Activated gamma-delta T cell treated with Interleukin-2 at 50 U/mL for 16 hours (primary cell): ENCODE data around the gene MCM3AP.
A peak's percentile ranks its signal among the peaks of the same experiment; 100 is the strongest.
"Not testable (repeated sequence)": the region's sequence is repeated elsewhere in the genome, so short reads cannot be mapped to it uniquely, and the experiment has no call there.

Experiments used
- DNase-seq: peaks from one replicate; pipeline ENCODE4 v3.0.0-alpha.2; 2020

Gene MCM3AP

GRCh38 chr21:46237474-46237873 is 47.9 kb downstream of the MCM3AP start:
- DNase-seq = no peak

DNA sequence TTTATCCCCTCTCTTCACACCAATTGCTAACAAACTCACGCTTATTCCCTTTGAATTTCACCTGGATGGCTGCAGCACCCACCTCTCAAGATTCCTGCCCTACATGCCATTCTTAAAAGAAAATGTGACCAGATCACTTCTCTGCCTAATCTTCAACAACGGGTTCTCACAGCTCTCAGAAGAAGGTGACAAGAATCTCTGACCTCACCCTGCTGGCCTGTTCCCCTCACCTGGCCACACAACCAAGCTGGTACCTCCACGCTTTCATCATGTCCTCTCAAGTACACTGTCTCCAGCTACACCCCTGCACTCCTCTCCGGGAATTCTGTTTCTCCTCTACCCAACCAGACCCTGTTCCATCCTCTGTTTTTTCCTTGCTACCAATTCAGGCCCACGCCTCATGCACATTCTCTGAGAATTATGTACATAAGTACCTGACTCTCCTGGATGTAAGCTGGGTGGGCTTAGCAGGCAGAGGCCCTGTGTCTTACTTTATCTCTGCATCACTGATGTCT is 50.9 kb downstream of the MCM3AP start:
- no peak for DNase-seq

- no peak for DNase-seq
Measured at GRCh38 chr21:46229923-46230260, 55.5 kb downstream of the MCM3AP start.

- no peak for DNase-seq
Measured at GRCh38 chr21:46229133-46229922, 56.1 kb downstream of the MCM3AP start.

- DNase-seq = peak; percentile 99
Measured at GRCh38 chr21:46228345-46229051, 56.9 kb downstream of the MCM3AP start, which contains the start of gene LSS. Gene LSS (minus strand): TSS chr21:46228774. CDS start chr21:46228745, 29 bp downstream.

DNA sequence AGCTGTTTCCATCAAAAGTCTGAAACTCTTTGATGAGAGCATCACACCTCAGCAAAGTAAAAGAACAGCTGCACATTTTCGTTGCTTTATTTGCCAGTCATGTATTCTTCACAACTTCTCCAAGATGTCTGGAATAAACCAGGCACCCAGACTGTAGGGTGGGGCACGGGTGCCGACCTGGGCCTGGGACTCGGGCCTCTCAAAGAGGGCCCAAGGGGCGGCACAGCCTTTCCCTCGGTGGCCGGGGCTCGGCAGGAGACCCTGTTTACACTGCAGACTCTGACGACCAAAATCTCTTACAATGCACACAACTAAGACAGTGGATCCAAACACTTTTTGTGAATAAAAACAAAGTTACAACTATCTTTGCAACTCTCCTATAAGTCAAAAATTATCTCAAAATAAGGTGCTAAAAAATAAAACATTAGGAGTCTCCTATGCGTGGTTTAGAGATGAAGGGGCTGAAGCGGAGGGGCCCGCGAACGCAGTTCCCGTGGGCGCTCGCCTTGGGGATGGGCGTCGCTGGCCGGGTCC is 57.5 kb downstream of the MCM3AP start:
- DNase-seq = no peak

DNA sequence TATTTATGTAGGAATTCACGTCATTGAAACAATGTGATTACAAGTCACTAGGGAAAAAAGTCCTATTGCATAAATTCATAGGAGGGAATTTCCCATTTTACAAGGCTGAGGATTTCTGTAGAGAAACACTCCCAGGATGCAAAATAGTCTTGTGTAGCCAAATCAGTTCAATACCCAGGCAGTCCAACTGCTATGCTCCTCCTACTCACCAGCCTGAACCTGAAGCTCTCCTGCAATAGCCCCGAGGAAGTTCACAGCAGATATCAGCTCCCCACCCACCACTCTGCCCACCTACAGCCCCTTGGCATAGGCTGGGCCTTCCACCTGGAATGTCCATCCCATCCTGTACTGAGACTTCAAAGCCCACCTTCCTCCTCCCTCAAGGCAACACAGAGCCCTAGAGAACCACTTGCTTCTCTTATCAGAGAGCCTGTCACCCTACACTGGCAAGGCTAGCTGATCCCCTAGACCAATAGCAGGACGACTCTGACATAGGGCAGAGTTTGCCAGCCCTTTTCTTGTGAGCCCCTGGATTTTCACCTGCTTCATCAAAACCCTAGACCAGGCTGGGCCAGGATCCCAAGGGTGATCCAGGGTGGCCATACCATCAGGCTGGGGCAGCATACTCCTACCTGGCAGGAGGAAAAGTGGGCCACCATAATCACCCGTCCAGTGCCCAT is 58.4 kb downstream of the MCM3AP start:
- DNase-seq = no peak

GRCh38 chr21:46226146-46226545 is 59.3 kb downstream of the MCM3AP start:
- DNase-seq = no peak

- not testable (repeated sequence) for DNase-seq
Measured at GRCh38 chr21:46223661-46224060, 61.8 kb downstream of the MCM3AP start.

- no peak for DNase-seq
Measured at GRCh38 chr21:46223217-46223616, 62.2 kb downstream of the MCM3AP start.

DNA sequence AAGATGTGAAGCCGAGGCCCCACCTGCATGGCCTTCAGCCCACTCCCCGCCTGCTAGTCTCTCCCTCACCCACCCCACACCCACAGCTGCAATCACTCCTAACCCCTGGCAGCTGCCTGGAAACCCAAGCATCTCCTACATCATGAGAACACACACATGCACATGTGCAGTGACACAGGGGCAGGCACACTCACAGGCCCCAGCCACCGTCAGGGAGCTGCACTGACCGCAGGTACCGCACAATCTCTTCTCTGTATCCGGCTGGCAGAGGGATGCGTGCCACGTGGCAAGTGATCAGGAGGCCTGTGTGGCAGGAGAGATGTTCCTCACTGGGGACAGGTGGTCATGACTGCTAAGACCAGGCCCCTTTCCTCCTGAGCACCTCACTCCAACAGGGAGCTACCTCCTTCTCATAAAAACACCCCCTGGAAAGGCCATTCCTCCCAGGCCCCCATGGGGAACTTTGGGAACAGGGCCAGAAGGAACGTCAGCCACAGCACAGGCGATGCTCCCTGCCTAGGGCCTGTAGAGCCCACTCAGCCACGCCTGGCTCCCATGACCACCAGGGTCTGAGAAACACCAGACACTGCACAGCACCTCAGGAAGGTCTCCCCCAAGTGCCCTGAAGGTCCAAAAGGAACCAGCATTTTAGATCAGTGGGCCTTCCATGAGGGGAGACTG is 62.8 kb downstream of the MCM3AP start:
- no peak for DNase-seq

- DNase-seq = no peak
Measured at GRCh38 chr21:46221664-46222435, 63.6 kb downstream of the MCM3AP start.

DNA sequence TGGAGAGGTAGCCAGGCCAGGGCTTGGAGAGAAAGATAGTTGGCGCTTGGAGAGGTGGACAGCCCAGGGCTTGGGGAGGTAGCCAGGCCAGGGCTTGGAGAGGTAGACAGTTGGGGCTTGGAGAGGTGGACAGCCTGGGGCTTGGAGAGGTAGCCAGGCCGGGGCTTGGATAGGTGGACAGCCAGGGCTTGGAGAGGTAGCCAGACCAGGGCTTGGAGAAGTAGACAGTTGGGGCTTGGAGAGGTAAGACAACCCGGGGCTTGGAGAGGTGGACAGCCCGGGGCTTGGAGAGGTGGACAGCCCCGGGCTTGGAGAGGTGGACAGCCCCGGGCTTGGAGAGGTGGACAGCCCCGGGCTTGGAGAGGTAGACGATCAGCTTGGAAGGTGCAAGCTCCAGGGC is 64.6 kb downstream of the MCM3AP start:
- DNase-seq = no peak

DNA sequence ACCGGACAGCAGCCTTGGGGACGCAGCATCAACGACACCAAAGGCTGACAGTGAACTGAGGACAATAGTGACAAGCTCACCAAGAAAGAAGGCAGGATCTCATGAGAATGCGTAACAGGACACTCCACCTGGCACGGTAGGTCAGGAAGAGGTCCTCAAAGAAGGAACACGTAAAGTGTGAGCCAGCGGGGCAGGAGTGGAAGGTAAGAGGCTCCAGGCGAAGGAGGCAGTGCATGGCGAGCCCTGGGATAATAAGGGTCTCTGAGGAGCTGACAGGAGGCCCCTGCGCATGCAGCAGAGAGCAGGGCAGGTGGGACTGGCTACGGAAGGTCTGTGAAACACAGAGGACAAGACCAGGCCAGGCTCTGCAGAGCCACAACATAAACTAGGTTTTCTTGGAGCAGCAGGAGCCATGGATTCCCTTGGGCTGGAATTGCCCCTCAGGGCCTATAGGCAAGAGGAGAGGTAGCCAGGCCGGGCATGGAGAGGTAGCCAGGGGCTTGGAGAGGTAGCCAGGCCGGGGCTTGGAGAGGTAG is 65.1 kb downstream of the MCM3AP start:
- DNase-seq = no peak

DNA sequence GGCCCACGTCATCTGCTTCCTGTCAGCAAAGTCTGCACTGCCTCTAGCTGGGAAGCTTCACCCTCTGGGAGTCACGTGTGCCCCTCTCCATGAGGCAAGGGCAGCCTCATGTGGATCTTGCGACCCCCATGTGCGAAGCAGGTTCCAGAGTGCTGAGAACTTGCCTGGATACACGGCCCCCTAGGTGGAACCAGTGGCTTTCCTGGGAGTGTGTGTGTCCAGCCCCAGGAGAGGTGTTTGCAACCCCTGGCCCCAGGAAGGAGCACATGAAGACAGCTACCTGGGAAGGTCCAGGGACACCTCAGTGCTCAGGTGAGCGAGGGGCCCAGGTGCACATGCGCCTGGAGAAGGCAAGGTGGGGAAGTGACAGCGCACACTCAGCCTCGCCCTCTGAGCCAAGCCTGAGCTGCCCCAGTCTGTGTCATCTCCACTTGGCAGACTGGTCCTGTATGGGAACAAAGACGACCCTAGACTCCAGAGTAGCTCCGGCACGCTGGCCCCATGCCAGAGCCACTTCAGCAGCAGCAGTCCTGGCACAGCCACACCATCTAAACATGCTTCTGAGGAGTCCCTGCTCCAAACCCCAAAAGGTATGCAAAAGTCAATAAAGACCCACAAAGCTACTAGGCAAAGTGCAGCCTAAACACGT is 65.7 kb downstream of the MCM3AP start:
- no peak for DNase-seq

GRCh38 chr21:46218906-46219590 is 66.4 kb downstream of the MCM3AP start:
- DNase-seq = no peak

DNA sequence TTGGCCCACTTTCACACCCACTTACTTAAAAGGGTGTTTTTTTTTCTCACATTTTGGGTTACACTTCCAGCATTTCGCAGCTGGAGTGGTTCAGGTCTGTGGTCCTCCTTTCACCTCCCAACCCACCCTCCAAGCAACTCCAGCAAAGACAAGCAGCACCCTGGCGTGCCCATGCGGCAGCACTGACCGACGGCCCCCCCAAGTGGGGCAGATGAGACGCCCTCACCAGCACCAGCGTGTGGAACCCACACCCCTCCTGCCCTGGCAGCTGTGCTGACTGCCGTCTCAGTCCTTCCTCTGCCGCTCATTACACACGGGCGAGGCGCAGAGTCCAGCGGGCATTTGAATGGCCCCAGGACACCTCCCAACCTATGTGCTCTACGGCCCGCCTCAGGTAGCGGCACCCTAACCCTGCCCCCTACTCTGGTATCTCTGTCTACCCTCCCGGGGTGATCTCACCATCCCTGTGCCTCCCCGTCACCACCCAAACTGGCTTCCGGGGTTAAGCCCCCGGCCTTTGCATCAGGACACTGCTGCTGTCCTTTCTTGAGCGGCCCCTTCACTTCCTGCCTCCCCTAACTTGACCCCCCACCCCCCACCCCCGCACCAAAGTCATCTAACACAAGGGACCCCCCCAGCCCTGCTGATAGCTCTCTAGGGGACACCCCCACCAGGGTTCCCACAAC is 67.8 kb downstream of the MCM3AP start:
- DNase-seq = no peak

- DNase-seq = no peak
Measured at GRCh38 chr21:46216132-46216747, 69.2 kb downstream of the MCM3AP start.

DNA sequence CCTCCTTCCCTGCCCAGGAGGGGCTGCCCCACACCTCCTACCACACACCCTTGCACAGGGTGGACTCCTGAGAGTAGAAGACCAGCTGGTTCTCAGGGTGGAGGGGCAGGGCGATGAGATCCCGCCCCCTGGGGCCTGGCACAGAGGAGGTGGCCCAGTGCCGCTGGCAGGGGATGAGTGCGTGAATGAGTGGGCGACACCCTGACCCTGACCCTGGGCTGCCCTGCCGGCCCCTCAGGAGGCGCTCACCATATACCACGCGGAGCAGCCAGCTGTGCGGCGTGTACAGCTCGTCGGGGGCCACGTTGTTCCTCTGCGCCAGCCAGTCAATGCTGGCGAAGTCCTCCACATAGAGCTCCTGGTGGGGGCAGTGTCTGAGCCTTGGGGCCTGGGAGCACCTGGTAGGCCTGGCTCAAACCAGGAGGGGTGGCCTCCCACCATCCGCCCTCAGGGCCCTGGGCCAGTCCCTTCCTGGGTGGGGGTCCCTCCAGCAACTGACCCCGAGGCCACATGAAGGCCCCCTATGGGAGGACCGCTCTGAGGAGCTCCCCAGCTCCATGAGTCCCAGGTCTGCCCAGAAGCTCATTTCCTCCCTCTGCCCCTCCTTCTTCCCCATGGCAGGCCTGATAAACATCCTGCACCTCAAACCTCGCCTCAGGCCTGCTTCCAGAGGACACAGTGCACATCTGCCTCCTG is 69.8 kb downstream of the MCM3AP start:
- no peak for DNase-seq
